Stimulated activated naive CD8-positive, alpha-beta T cell treated with anti-CD3 and anti-CD28 coated beads, Interleukin-15, Interleukin-2, amounts not matched to agents 100 U/mL and 50 U/mL, for 24 hours (primary cell): ENCODE results near the gene CCDC167.
A peak's percentile ranks its signal among the peaks of the same experiment; 100 is the strongest.
"Not testable (repeated sequence)": the region's sequence is repeated elsewhere in the genome, so short reads cannot be mapped to it uniquely, and the experiment has no call there.

Experiments used
- ATAC-seq: fragments of 150-1000 bp; cut with Tn5 transposase; one replicate; pipeline ENCODE4 v1.10.0; 2021
- DNase-seq: peaks from one replicate; pipeline ENCODE4 v3.0.0; 2021

CCDC167 gene

GRCh38 chr6:37463110-37463509 lies 36.6 kb downstream of the CCDC167 start:
- ATAC-seq (no peak), DNase-seq (no peak)

- ATAC-seq (no peak), DNase-seq (no peak)
Measured at GRCh38 chr6:37460805-37461204, 38.9 kb downstream of the CCDC167 start.

GRCh38 chr6:37459981-37460800 lies 39.5 kb downstream of the CCDC167 start:
- ATAC-seq (no peak), DNase-seq (no peak)

- ATAC-seq (no peak), DNase-seq (no peak)
Measured at GRCh38 chr6:37456816-37457560, 42.7 kb downstream of the CCDC167 start.

GRCh38 chr6:37456126-37456525 lies 43.6 kb downstream of the CCDC167 start:
- DNase-seq, result no peak
- ATAC-seq, result no peak

GRCh38 chr6:37454420-37455140 lies 45.1 kb downstream of the CCDC167 start:
- no peak for DNase-seq
- ATAC-seq, result no peak

- ATAC-seq (no peak), DNase-seq (no peak)
Measured at GRCh38 chr6:37452522-37452921, 47.2 kb downstream of the CCDC167 start.

- ATAC-seq (no peak), DNase-seq (no peak)
Measured at GRCh38 chr6:37451441-37452193, 48.1 kb downstream of the CCDC167 start.

GRCh38 chr6:37449984-37450383 lies 49.7 kb downstream of the CCDC167 start:
- ATAC-seq (no peak), DNase-seq (no peak)

GRCh38 chr6:37443216-37443542 lies 56.5 kb downstream of the CCDC167 start:
- DNase-seq, result not testable (repeated sequence)

GRCh38 chr6:37442416-37443215 lies 57.1 kb downstream of the CCDC167 start:
- DNase-seq (no peak), ATAC-seq (no peak)

More at GRCh38 chr6:37443216-37443542, 56.5 kb downstream of the CCDC167 start:
- not testable (repeated sequence) for ATAC-seq

GRCh38 chr6:37441651-37442050 lies 58.0 kb downstream of the CCDC167 start:
- ATAC-seq, result no peak

GRCh38 chr6:37438930-37439329 lies 60.8 kb downstream of the CCDC167 start:
- DNase-seq (no peak), ATAC-seq (no peak)

More at GRCh38 chr6:37441651-37442050, 58.0 kb downstream of the CCDC167 start:
- DNase-seq, result no peak

GRCh38 chr6:37435816-37436215 lies 63.9 kb downstream of the CCDC167 start:
- ATAC-seq, result no peak

GRCh38 chr6:37435373-37435772 lies 64.3 kb downstream of the CCDC167 start:
- DNase-seq, result no peak
- no peak for ATAC-seq

More at GRCh38 chr6:37435816-37436215, 63.9 kb downstream of the CCDC167 start:
- DNase-seq, result no peak

GRCh38 chr6:37433657-37434271 lies 65.9 kb downstream of the CCDC167 start:
- DNase-seq (peak; percentile 52), ATAC-seq (peak; percentile 57)
